Right kidney (tissue), 1 donor: Measurements from ENCODE around the gene MEF2A.
"Not testable (repeated sequence)": the region's sequence is repeated elsewhere in the genome, so short reads cannot be mapped to it uniquely, and the experiment has no call there.

ENCODE experiments used
- DNase-seq: peaks from one replicate; pipeline ENCODE4 v3.0.0-alpha.2; 2016

MEF2A gene

DNA sequence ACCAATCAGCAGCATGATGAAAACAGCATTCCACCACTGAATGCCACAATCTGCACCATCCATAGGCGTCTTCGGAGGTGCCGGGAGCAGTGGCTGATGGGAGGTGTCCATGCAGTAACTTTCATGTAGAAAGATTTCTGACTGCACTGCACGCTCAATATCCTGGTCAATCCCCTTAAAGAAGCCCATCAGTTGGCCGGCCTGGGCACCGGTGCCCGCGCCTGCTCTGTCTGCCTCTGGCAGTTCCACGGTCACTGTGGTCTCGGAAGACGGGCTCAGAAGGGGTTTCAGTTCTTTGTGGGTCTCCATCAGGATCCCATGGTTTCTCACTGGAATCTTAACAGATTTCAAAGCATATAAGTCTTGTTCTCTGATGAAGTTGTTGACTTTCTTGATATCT, 163.5 kb downstream of the MEF2A start:
- no peak for DNase-seq

DNA sequence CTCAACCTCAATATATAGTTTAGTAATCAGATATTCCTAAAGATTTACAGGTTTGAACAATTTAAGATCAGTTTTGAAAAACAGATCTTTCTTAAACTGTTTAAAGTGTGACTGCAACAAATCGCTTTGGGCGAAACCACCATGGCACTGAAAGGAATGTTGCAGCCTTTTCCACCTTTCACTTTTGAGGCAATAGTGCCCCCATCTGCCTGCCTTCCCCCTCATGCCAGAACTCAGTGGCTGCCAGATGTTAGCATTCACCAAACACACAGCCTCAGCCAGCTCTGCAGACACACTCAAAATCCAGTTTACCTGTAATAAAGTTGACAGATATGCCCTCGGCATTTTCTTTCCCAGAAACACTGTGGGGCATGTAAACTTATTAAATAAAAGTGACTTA, 164.1 kb downstream of the MEF2A start:
- no peak for DNase-seq

GRCh38 chr15:99731336-99732123, 165.7 kb downstream of the MEF2A start:
- DNase-seq: peak; percentile 56

DNA sequence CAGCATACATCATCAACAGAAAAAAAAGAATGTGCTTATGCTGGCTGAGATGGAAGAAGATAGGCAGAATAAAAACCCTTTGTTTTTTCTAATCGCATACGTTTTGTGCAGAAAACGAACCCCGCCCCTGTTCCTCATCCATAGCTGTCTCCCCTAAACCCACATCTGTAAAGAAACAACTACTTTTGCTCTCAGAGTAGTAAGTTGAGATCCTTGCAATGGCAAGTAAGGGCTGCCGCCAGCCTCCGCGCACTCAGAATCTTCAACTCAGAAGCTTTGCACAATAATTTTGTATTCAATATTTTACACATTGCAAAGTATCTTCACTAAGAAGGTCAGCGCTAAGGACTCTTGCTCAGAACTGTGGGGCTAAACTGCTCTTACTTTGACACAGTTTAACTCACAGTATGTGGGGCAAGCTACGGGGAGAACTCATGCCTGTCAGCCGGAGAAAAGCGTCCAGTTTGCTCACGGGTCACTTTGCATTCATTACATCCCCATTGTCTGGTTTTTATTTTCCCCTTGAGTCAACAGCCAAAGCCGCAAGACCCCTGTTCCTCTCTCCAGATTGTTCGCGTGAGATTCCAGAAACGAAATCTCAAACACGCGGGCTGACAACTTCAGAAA, 166.5 kb downstream of the MEF2A start:
- peak; percentile 72 for DNase-seq

GRCh38 chr15:99732751-99733267, 167.0 kb downstream of the MEF2A start:
- peak; percentile 84 for DNase-seq

GRCh38 chr15:99733268-99734039, 167.7 kb downstream of the MEF2A start, which contains the start of gene LYSMD4:
TSS of gene LYSMD4 (minus strand) at chr15:99733437. CDS start at chr15:99731999, 1,438 bp downstream.
- DNase-seq: peak; percentile 76

DNA sequence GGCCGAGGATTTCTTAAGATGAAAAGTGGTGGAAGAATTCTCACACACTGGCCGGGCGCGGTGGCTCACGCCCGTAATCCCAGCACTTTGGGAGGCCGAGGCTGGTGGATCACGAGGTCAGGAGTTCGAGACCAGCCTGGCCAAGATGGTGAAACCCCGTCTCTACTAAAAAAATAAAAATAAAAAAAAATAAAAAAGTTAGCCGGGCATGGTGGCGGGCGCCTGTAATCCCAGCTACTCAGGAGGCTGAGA, 168.2 kb downstream of the MEF2A start:
- not testable (repeated sequence) for DNase-seq

GRCh38 chr15:99734575-99734974, 168.8 kb downstream of the MEF2A start:
- DNase-seq: no peak

GRCh38 chr15:99735868-99736267, 170.1 kb downstream of the MEF2A start:
- no peak for DNase-seq

- DNase-seq: no peak
Measured at GRCh38 chr15:99736702-99737101, 170.9 kb downstream of the MEF2A start.

DNA sequence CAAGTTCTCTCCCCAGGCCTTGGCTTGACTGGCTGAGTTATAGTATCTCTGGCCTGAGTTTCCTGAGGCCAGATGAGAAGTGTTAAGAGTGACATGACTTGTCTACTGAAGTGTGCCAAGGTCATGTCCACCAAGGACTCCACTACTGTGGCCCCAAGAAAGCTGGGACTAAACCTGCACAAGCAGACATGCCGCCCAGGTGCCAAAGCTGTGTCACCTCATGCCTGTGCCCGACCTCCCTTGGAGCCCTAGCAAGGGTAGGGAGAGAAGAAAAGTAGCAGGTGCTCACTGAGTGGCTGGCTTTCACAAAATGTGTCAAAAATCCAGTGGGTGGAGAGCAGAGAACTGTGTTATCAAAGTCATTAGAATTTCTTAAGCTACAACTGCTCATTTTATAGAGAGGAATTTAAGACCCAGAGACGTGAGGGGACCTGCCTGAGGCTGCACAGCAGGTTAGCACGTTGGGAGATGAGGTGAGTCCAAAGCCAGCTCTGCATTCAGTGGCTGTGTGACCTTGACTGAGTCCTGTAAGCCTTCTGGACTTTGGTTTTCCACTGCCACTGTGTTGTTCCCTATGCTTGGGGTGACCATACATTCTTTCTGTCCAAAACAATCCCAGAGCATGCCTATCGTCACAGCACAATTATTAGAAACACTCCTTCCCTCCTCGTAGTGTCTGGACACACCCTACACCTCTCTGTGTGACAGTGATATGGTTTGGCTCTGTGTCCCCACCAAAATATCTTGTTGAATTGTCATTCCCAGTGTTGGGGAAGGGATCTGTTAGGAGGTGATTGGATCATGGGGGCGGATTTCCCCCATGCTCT, 172.4 kb downstream of the MEF2A start:
- no peak for DNase-seq

DNA sequence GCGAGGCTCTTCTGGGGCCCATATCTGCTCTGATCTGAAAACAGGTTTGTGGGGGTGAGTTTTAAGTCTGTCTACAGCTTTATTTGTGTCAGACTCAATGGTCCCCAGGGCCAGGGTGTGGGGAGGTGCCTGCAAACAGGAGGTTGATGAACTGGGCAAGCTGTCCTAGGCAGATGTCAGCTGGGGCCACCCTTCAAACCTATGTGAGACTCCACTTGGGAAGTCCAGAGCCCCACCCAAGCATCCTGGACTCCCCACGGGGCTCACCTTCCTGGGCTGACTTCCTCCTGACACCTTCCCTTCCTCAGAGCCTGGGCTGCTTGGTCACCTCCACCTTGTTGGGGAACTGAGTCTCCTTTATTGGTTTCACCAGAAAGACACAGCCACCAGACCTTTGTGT, 176.1 kb downstream of the MEF2A start:
- DNase-seq: no peak

DNA sequence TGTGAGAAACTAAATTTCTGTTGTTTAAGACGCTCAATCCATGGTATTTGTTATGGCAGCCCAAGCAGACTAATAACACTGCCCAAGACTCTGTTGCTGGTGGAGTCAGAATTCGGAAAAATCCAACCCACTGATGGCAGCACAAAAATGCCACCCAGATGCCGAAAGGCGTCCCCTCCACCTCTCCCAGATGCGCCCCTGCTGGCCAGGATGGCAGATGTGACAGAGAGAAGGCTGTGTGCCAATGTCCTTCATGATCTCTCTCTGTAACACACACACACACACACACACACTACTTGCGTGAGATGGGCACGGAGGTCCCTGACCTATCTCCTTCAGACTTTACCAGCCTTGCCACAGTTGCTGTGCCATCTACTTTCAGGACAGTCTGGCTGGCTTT, 178.4 kb downstream of the MEF2A start:
- DNase-seq: no peak

- no peak for DNase-seq
Measured at GRCh38 chr15:99745370-99746086, 179.7 kb downstream of the MEF2A start.

DNA sequence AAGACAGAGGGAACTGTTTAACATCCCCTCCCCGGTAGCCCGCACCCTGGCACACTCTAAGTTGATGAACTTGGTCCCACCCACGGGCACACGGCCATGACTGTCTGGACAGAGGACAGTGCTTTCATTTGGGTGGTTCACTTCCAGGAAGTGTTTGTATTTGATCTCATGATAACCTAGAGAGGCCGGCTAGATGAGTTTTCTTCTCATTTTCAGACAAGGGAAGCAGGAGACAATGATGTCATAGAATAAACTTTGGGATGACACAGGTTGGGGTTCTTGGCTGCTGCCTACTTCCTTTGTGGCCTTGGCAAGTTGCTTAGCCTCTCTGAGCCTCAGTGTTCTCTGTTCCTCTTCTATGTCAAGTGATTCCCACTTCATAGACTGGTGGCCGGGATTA, 183.6 kb downstream of the MEF2A start:
- DNase-seq: no peak

DNA sequence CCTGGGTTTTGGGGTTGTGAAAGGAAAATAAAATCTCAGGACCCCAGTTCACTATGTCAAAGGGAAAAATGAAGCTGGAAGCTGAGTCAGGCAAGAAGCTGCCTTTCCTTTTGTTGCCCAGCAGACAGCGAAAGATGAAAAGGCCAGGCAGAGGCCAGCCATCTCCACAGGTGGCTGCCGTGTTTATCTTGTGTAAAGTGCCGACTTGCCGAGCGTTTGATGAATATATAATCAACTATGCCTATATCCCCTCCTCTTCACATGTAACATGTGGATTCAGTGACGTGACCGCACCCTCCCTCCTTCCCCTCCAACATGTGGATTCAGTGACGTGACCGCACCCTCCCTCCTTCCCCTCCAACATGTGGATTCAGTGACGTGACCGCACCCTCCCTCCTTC, 184.5 kb downstream of the MEF2A start:
- not testable (repeated sequence) for DNase-seq

DNA sequence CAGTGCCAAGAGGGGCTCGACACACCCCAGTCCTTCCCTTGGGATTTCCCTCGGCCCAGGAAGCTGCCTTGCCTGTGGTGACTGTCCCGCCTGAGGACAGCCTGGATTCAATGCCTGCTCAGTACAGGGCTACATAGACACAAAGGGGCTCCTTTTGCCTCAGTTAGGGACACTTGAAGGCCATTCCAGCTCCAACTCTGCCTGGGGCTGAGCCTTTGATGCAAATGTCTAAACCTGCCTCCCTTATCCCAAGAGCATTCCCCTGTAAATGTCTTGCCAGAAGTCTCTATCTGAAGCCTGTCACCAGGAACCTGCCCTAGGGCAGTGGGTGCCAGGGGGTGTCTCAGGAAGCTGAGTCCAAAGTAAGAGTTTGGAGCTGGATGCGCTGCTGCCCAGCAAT, 186.8 kb downstream of the MEF2A start:
- DNase-seq: no peak

- DNase-seq: no peak
Measured at GRCh38 chr15:99753066-99753465, 187.3 kb downstream of the MEF2A start.

DNA sequence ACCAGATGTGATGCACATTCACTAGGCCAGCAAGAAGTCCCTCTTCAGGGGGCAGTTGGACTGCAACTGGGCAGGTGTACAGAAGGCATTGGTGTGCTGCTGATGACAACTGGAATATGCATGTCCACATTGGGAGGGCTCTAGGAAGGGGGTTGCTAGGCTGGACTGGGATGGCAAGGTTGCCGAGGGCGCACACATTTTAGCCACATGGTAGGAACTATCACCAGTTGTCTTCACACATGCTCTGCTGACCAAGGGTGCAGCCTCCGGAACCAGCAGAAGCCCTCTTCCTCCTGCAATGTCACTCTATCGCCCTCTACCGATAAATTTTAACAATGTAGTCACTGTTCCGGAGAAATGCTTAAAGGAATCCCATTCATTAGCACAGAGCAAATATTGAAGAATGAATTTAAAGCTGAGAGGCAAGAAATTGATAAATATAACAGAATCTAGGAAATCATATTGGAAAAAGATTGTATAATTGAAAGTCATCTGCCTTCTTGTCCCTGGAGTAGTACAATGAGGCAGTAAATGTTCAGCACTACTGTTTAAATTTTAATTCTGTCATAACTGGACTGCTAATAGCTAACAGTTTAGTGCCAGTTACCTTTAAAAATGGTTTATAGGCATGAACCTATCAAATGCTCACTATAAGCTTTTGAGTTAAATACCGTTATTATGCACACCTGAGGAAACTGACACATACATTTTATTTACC, 190.1 kb downstream of the MEF2A start:
- peak; percentile 46 for DNase-seq

GRCh38 chr15:99762288-99762687, 196.5 kb downstream of the MEF2A start:
- no peak for DNase-seq

- DNase-seq: no peak
Measured at GRCh38 chr15:99763827-99764226, 198.0 kb downstream of the MEF2A start.
